Measurements from ENCODE around the gene NFIC.

Gene NFIC

GRCh38 chr19:3369337-3370213 is 3.2 kb downstream of the NFIC start:
- H3K27ac ChIP-seq (ENCODE audit: low read depth, low read length), result no peak overlapping the region
- no peaks in the 10 kb centered on the region for H3K4me1 ChIP-seq (ENCODE audit: control insufficient read depth, low read length)
- no peaks in the 10 kb centered on the region for H3K36me3 ChIP-seq (ENCODE audit: control insufficient read depth, low read length)
- no peak overlapping the region for H3K4me2 ChIP-seq (ENCODE audit: low read length)
- no peaks in the 10 kb centered on the region for H4K20me1 ChIP-seq (ENCODE audit: control insufficient read depth, insufficient read depth, low read depth, low read length)
- TF ChIP-seq EZH2phosphoT487 (IDR thresholded peaks at IDR 0.05; ENCODE audit: borderline replicate concordance, low read length), result peak; percentile 51; the same call in 1 of the 2 replicates
- TF ChIP-seq CTCF (IDR thresholded peaks at IDR 0.05; ENCODE audit: low read depth, low read length, poor library complexity, severe bottlenecking), result no peak
- H3F3A ChIP-seq (ENCODE audit: control insufficient read depth, insufficient read depth), result no peaks in the 10 kb centered on the region
- H3K9me3 ChIP-seq (ENCODE audit: control insufficient read depth, insufficient read depth, low read length), result no peaks in the 10 kb centered on the region
- no peak overlapping the region for H3K4me3 ChIP-seq (ENCODE audit: low read length)
- no peaks in the 10 kb centered on the region for H3K9me2 ChIP-seq (replicated peaks; ENCODE audit: control insufficient read depth, low read length)
- H3K79me2 ChIP-seq (ENCODE audit: control insufficient read depth, low read length), result no peaks in the 10 kb centered on the region
- H3K27me3 ChIP-seq (ENCODE audit: control insufficient read depth, low read length), result peaks cover 58% of the 10 kb centered on the region

GRCh38 chr19:3370214-3370720 is 3.9 kb downstream of the NFIC start:
- no peaks in the 10 kb centered on the region for H3K4me1 ChIP-seq (ENCODE audit: control insufficient read depth, low read length)
- no peaks in the 10 kb centered on the region for H3K79me2 ChIP-seq (ENCODE audit: control insufficient read depth, low read length)
- H4K20me1 ChIP-seq (ENCODE audit: control insufficient read depth, insufficient read depth, low read depth, low read length), result no peaks in the 10 kb centered on the region
- peaks cover 52% of the 10 kb centered on the region for H3K27me3 ChIP-seq (ENCODE audit: control insufficient read depth, low read length)
- H3K4me2 ChIP-seq (ENCODE audit: low read length), result no peak overlapping the region
- H3F3A ChIP-seq (ENCODE audit: control insufficient read depth, insufficient read depth), result no peaks in the 10 kb centered on the region
- no peaks in the 10 kb centered on the region for H3K36me3 ChIP-seq (ENCODE audit: control insufficient read depth, low read length)
- TF ChIP-seq EZH2phosphoT487 (IDR thresholded peaks at IDR 0.05; ENCODE audit: borderline replicate concordance, low read length), result no peak
- no peak for TF ChIP-seq CTCF (IDR thresholded peaks at IDR 0.05; ENCODE audit: low read depth, low read length, poor library complexity, severe bottlenecking)
- H3K9me2 ChIP-seq (replicated peaks; ENCODE audit: control insufficient read depth, low read length), result no peaks in the 10 kb centered on the region
- H3K4me3 ChIP-seq (ENCODE audit: low read length), result no peak overlapping the region
- no peaks in the 10 kb centered on the region for H3K9me3 ChIP-seq (ENCODE audit: control insufficient read depth, insufficient read depth, low read length)
- no peak overlapping the region for H3K27ac ChIP-seq (ENCODE audit: low read depth, low read length)

- no peaks in the 10 kb centered on the region for H3K9me2 ChIP-seq (replicated peaks; ENCODE audit: control insufficient read depth, low read length)
- H4K20me1 ChIP-seq (ENCODE audit: control insufficient read depth, insufficient read depth, low read depth, low read length), result no peaks in the 10 kb centered on the region
- TF ChIP-seq EZH2phosphoT487 (IDR thresholded peaks at IDR 0.05; ENCODE audit: borderline replicate concordance, low read length), result no peak
- TF ChIP-seq CTCF (IDR thresholded peaks at IDR 0.05; ENCODE audit: low read depth, low read length, poor library complexity, severe bottlenecking), result no peak
- no peaks in the 10 kb centered on the region for H3K79me2 ChIP-seq (ENCODE audit: control insufficient read depth, low read length)
- H3K36me3 ChIP-seq (ENCODE audit: control insufficient read depth, low read length), result no peaks in the 10 kb centered on the region
- no peak overlapping the region for H3K4me2 ChIP-seq (ENCODE audit: low read length)
- H3K27ac ChIP-seq (ENCODE audit: low read depth, low read length), result no peak overlapping the region
- H3K4me3 ChIP-seq (ENCODE audit: low read length), result no peak overlapping the region
- peaks cover 46% of the 10 kb centered on the region for H3K27me3 ChIP-seq (ENCODE audit: control insufficient read depth, low read length)
- no peaks in the 10 kb centered on the region for H3F3A ChIP-seq (ENCODE audit: control insufficient read depth, insufficient read depth)
- H3K9me3 ChIP-seq (ENCODE audit: control insufficient read depth, insufficient read depth, low read length), result no peaks in the 10 kb centered on the region
- H3K4me1 ChIP-seq (ENCODE audit: control insufficient read depth, low read length), result no peaks in the 10 kb centered on the region
Observed at GRCh38 chr19:3370728-3371591, 4.6 kb downstream of the NFIC start.

Data from DOHH2 (cell line).